Skeletal muscle tissue (tissue), 4 donors: ENCODE measurements around the gene RDM1. TPM values are rescaled to one million over a fixed set of nuclear protein-coding genes. Genes with fewer than 3 reads are reported as not detected.
"Not testable (repeated sequence)": the region's sequence is repeated elsewhere in the genome, so short reads cannot be mapped to it uniquely, and the experiment has no call there.

Source experiments
- H3K27ac ChIP-seq: one replicate; pipeline ENCODE4 v1.7.0; 2013; ENCODE audit warnings: mild to moderate bottlenecking, low read depth, low read length, inconsistent platforms
- H3K27me3 ChIP-seq, 3 donors: one replicate each; pipeline ENCODE4 v1.7.0; 2013; ENCODE audit warnings: low read length in 3 of 3; ENCODE audit not compliant: control insufficient read depth in 3 of 3, insufficient read depth in 3 of 3
- H3K36me3 ChIP-seq, 3 donors: one replicate each; pipeline ENCODE4 v1.7.0; 2013; ENCODE audit warnings: low read length in 3 of 3; ENCODE audit not compliant: control insufficient read depth in 3 of 3, insufficient read depth in 3 of 3
- H3K4me1 ChIP-seq, 3 donors: one replicate each; pipeline ENCODE4 v1.7.0; 2013; ENCODE audit warnings: low read length in 3 of 3, mild to moderate bottlenecking in 3 of 3; ENCODE audit not compliant: control insufficient read depth in 3 of 3, insufficient read depth in 3 of 3
- H3K4me3 ChIP-seq, 3 donors: one replicate each; pipeline ENCODE4 v1.7.0; 2013; ENCODE audit warnings: low read length in 3 of 3
- H3K9ac ChIP-seq, 3 donors: one replicate each; pipeline ENCODE4 v1.7.0; 2013; ENCODE audit warnings: low read length in 3 of 3, mild to moderate bottlenecking in 3 of 3, moderate library complexity in 2 of 3, low read depth in 1 of 3
- H3K9me3 ChIP-seq, 3 donors: one replicate each; pipeline ENCODE4 v1.7.0; 2013; ENCODE audit warnings: low read length in 3 of 3; ENCODE audit not compliant: control insufficient read depth in 3 of 3
- total RNA-seq: library from RNA; depleted of rRNA; stranded (reverse); fragments of >200 nt; gene quantifications from one replicate; pipeline ENCODE4 v1.2.3, GENCODE V29; 2014
- donor health status: Osteomylitis.

The RDM1 gene
- total RNA-seq, 1 donor from 2014 or later: not detected

DNA sequence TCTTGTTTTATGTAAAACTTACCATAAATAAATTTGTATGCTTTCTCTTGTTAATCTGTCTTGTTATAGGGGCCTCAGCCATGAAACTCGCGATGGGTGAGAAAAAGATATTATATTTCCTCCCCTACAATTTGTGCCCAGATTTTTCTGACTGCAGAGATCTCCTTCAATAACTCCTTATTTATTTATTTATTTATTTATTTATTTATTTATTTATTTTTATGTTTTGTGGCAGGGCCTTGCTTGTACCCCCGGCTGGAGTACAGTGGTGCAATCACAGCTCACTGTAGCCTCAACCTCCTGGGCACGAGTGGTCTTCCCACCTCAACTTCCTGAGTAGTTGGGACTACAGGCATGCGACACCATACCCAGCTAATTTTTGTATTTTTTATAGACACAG, 27.1 kb downstream of the RDM1 start:
- no peak overlapping the region for H3K4me3 ChIP-seq
- H3K9ac ChIP-seq: no peak overlapping the region
- no peaks in the 10 kb centered on the region for H3K36me3 ChIP-seq

DNA sequence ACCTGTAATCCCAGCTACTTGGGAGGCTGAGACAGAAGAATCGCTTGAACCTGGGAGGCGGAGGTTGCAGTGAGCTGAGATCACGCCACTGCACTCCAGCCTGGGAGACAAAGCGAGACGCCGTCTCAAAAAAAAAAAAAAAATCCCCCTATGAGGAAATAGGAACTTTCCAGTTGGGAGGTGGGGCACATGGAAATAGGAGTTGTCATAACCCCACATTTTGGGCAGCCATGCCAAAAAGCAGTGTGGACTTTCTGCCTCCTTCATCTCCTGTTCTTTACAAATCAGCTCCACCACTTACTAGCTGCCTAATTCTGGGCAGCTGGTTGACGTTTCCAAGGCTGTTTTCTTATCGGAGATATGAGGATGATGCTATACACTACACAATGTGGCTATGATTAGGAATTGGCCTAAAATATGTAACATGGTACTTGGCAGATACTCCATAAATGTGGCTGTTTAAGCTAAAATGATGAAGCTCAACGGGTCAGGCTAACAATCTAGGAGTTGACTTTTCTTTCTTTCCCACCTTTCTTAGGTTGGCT, 28.9 kb downstream of the RDM1 start:
- Histone ChIP-seq H3K36me3 (no peaks in the 10 kb centered on the region), H3K9ac (no peak overlapping the region), H3K27ac (no peak overlapping the region), H3K9me3 (no peaks in the 10 kb centered on the region), H3K27me3 (peaks cover 0 to 6% (median 6%) of the 10 kb centered on the region in 3 donors), H3K4me3 (no peak overlapping the region), H3K4me1 (no peaks in the 10 kb centered on the region)

More for the DNA sequence above, 27.1 kb downstream of the RDM1 start:
- Histone ChIP-seq H3K4me1 (no peaks in the 10 kb centered on the region), H3K27me3 (peaks cover 0 to 6% (median 6%) of the 10 kb centered on the region in 3 donors), H3K9me3 (no peaks in the 10 kb centered on the region), H3K27ac (no peak overlapping the region)

GRCh38 chr17:35900708-35901480, 29.7 kb downstream of the RDM1 start:
- no peak overlapping the region for H3K9ac ChIP-seq
- H3K9me3 ChIP-seq: no peaks in the 10 kb centered on the region
- H3K4me1 ChIP-seq: no peaks in the 10 kb centered on the region
- H3K27ac ChIP-seq: no peak overlapping the region
- H3K4me3 ChIP-seq: no peak overlapping the region
- peaks cover 0 to 6% (median 6%) of the 10 kb centered on the region in 3 donors for H3K27me3 ChIP-seq
- no peaks in the 10 kb centered on the region for H3K36me3 ChIP-seq

DNA sequence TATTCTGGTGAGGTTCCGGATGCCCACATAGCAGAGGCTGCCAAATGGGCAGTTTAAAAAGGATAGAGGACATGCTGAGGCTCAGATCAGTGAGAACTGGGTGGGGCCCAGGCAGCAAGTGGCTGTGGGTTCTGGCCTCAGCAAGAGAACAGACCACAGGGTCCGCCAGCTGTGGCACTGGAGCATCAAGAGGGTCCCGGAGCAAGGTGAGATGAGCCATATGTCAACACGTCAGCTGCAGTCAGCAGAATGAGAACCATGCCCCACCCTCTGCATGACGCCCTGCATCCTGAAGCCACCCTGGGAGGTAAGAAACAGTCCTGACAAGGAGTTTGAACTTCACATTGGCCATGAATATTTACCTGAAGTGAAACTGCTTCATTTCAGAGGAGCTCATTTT, 30.3 kb downstream of the RDM1 start:
- H3K9me3 ChIP-seq: no peaks in the 10 kb centered on the region

DNA sequence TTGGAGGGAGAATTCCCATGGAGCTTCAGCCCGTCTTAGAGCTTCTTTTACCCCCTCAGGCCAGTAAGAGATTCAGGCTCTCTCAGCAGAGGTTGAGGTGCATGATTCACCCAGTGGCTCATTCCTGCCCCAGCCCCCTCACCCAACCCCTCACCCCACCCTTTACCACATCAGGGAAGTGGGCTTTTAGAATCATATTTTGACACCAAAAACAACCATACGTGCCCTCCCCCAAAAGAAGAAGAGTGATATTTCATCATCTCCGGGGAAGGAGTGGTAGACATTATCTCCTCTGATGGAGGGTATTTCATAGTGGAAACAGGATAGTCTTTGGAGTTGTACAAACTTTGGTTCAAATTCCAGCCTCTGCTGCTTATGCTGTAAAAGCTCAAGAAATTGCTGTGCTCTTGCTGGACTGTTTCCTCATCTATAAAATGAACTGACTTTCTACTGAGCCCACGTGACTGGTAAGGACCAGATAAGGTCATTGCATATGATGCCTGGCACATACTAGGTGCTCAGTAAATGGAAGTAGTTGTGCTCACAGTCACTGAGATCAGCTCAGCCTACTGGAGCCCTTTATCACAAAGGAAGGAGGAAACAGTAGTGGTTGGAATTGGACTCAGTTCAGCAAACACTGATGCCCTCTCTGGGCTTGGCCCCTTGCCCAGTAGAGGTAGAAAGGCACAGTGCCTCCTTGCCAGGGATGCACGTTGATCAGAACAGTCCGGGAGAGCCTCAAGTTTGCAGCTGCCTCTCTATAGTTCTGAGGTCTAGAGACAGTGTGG, 32.1 kb downstream of the RDM1 start:
- no peak overlapping the region for H3K4me3 ChIP-seq
- peaks cover 0 to 6% (median 6%) of the 10 kb centered on the region in 3 donors for H3K27me3 ChIP-seq
- no peak overlapping the region for H3K9ac ChIP-seq
- no peak overlapping the region for H3K27ac ChIP-seq
- no peaks in the 10 kb centered on the region for H3K36me3 ChIP-seq
- no peaks in the 10 kb centered on the region for H3K4me1 ChIP-seq
- H3K9me3 ChIP-seq: no peaks in the 10 kb centered on the region

More for the DNA sequence above, 30.3 kb downstream of the RDM1 start:
- no peaks in the 10 kb centered on the region for H3K4me1 ChIP-seq
- H3K4me3 ChIP-seq: no peak overlapping the region
- no peak overlapping the region for H3K9ac ChIP-seq
- no peak overlapping the region for H3K27ac ChIP-seq
- peaks cover 0 to 6% (median 6%) of the 10 kb centered on the region in 3 donors for H3K27me3 ChIP-seq
- H3K36me3 ChIP-seq: no peaks in the 10 kb centered on the region

GRCh38 chr17:35897772-35898171, 32.8 kb downstream of the RDM1 start:
- not testable (repeated sequence) for H3K9ac ChIP-seq, H3K27me3 ChIP-seq, H3K27ac ChIP-seq, H3K36me3 ChIP-seq, H3K4me1 ChIP-seq, H3K4me3 ChIP-seq, H3K9me3 ChIP-seq

GRCh38 chr17:35895636-35896587, 34.7 kb downstream of the RDM1 start:
- H3K4me1 ChIP-seq: no peaks in the 10 kb centered on the region
- H3K27ac ChIP-seq: no peak overlapping the region
- no peaks in the 10 kb centered on the region for H3K9me3 ChIP-seq
- H3K27me3 ChIP-seq: peaks cover 0 to 6% (median 6%) of the 10 kb centered on the region in 3 donors
- H3K9ac ChIP-seq: no peak overlapping the region
- no peak overlapping the region for H3K4me3 ChIP-seq
- no peaks in the 10 kb centered on the region for H3K36me3 ChIP-seq

GRCh38 chr17:35894206-35894605, 36.4 kb downstream of the RDM1 start:
- Histone ChIP-seq H3K27me3 (no peaks in the 10 kb centered on the region), H3K4me3 (no peak overlapping the region), H3K27ac (no peak overlapping the region), H3K9ac (no peak overlapping the region), H3K4me1 (peaks cover 0 to 5% (median 0%) of the 10 kb centered on the region in 3 donors), H3K9me3 (no peaks in the 10 kb centered on the region), H3K36me3 (no peaks in the 10 kb centered on the region)

GRCh38 chr17:35893751-35894150, 36.8 kb downstream of the RDM1 start:
- Histone ChIP-seq H3K4me1 (peaks cover 0 to 5% (median 0%) of the 10 kb centered on the region in 3 donors), H3K9ac (no peak overlapping the region), H3K9me3 (no peaks in the 10 kb centered on the region), H3K27me3 (no peaks in the 10 kb centered on the region), H3K36me3 (no peaks in the 10 kb centered on the region), H3K27ac (no peak overlapping the region), H3K4me3 (no peak overlapping the region)
